ENCODE data around the gene FBLN2. TPM values are rescaled to one million over a fixed set of nuclear protein-coding genes. Genes with fewer than 3 reads are reported as not detected.

The FBLN2 gene
- total RNA-seq, 1 experiment from 2014 or later, result 0.39 TPM

- TF ChIP-seq POLR2A (IDR thresholded peaks at IDR 0.05; ENCODE audit: borderline replicate concordance, extremely low read depth, insufficient read depth, insufficient read length) (no peak), CEBPB (IDR thresholded peaks at IDR 0.05; ENCODE audit: low read depth) (no peak), ZBTB33 (IDR thresholded peaks at IDR 0.05; ENCODE audit: extremely low read depth, insufficient replicate concordance, low read length) (no peak)
These were observed 40.4 kb upstream of the FBLN2 start (continued) for GRCh38 chr3:13508496-13508895.

DNA sequence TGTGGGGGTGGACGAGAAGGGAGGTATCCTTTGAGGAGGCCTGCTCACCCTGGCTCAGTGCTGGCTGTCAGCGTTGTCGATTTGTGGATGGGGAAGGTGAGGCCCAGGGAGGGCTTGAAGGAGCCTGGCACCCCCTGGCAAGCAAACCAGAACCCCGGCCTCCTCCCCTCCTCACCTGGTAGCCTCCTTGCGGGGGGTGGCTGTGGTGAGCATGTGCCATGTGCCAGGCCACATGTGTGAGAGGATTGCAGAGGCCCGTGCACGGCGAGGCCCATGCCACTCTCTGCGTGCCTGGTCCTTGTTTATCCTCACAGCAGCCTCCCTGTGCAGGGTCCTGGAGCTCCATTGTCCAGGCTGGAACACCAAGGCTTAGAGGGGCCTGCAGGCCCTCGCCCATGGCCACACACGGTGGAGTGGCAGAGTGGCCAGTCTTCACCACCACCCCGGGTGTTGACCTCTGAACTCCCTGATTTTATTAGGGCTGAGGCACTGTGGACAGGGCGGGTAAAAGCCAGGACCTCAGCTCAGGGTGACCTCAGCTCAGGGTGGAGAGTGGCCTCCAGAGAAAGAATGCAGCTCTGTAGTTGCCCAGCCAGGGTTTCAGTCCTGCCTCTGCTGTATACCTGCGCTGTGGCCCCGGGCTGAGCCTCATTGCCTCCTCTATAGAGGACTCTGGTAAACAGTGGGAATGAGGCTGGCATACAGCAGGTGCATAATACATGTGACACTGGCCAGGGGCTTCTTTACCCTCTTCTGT is 39.7 kb upstream of the FBLN2 start:
- Histone ChIP-seq H3K9me2 (ENCODE audit: insufficient read depth) (no peaks in the 10 kb centered on the region), H3K9ac (ENCODE audit: low read length) (no peak overlapping the region), H4K20me1 (ENCODE audit: insufficient read depth) (no peaks in the 10 kb centered on the region), H3K79me2 (ENCODE audit: insufficient read depth, low read length) (no peaks in the 10 kb centered on the region), H3K36me3 (ENCODE audit: control insufficient read depth in 1 of 2, insufficient read depth in 2 of 2, low read length in 2 of 2) (no peaks in the 10 kb centered on the region), H3K4me1 (ENCODE audit: control insufficient read depth in 1 of 2, insufficient read depth in 2 of 2, low read length in 2 of 2) (peaks cover 19 to 20% of the 10 kb centered on the region in 2 experiments), H3K27me3 (ENCODE audit: insufficient read depth, low read length) (no peaks in the 10 kb centered on the region), H3K4me3 (replicated peaks in 1 of 2; ENCODE audit: low read depth in 1 of 2, low read length in 2 of 2) (no peak overlapping the region), H3K27ac (ENCODE audit: low read depth, low read length) (no peak overlapping the region), H3K4me2 (ENCODE audit: low read length) (no peak overlapping the region), H3K9me3 (ENCODE audit: control insufficient read depth in 1 of 2, insufficient read depth in 1 of 2, low read depth in 1 of 2, low read length in 2 of 2) (no peaks in the 10 kb centered on the region), H2AFZ (ENCODE audit: low read depth, low read length, poor library complexity, severe bottlenecking) (no peak overlapping the region)
- RAD21 ChIA-PET (ENCODE audit: low non-redundant PET in 1 of 2, low total read pairs in 2 of 2, uncharacterized antibody in 2 of 2, unreplicated experiment in 2 of 2), result no interaction called here
- POLR2A ChIA-PET, result no interaction called here
- TF ChIP-seq, protein P1, sequence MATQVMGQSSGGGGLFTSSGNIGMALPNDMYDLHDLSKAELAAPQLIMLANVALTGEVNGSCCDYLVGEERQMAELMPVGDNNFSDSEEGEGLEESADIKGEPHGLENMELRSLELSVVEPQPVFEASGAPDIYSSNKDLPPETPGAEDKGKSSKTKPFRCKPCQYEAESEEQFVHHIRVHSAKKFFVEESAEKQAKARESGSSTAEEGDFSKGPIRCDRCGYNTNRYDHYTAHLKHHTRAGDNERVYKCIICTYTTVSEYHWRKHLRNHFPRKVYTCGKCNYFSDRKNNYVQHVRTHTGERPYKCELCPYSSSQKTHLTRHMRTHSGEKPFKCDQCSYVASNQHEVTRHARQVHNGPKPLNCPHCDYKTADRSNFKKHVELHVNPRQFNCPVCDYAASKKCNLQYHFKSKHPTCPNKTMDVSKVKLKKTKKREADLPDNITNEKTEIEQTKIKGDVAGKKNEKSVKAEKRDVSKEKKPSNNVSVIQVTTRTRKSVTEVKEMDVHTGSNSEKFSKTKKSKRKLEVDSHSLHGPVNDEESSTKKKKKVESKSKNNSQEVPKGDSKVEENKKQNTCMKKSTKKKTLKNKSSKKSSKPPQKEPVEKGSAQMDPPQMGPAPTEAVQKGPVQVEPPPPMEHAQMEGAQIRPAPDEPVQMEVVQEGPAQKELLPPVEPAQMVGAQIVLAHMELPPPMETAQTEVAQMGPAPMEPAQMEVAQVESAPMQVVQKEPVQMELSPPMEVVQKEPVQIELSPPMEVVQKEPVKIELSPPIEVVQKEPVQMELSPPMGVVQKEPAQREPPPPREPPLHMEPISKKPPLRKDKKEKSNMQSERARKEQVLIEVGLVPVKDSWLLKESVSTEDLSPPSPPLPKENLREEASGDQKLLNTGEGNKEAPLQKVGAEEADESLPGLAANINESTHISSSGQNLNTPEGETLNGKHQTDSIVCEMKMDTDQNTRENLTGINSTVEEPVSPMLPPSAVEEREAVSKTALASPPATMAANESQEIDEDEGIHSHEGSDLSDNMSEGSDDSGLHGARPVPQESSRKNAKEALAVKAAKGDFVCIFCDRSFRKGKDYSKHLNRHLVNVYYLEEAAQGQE (IDR thresholded peaks at IDR 0.05; ENCODE audit: low read depth), result no peak
- TF ChIP-seq ZBTB33 (IDR thresholded peaks at IDR 0.05; ENCODE audit: extremely low read depth, insufficient replicate concordance, low read length) (no peak), JUND (IDR thresholded peaks at IDR 0.05) (no peak), POLR2A (IDR thresholded peaks at IDR 0.05; ENCODE audit: borderline replicate concordance, extremely low read depth, insufficient read depth, insufficient read length) (no peak), ZFX (IDR thresholded peaks at IDR 0.05) (no peak), YY1 (IDR thresholded peaks at IDR 0.05; ENCODE audit: extremely low read depth, insufficient replicate concordance, low read depth, low read length) (no peak), SP1 (IDR thresholded peaks at IDR 0.05; ENCODE audit: low read depth) (no peak), TCF7L2 (IDR thresholded peaks at IDR 0.05; ENCODE audit: borderline replicate concordance, extremely low read depth, insufficient read depth, insufficient read length) (no peak), SRF (IDR thresholded peaks at IDR 0.05; ENCODE audit: low read depth) (no peak), CBX3 (IDR thresholded peaks at IDR 0.05; ENCODE audit: low read depth) (no peak), SIN3A (IDR thresholded peaks at IDR 0.05; ENCODE audit: low read depth) (no peak), CEBPB (IDR thresholded peaks at IDR 0.05; ENCODE audit: low read depth) (no peak), MAX (IDR thresholded peaks at IDR 0.05) (no peak), ZNF274 (IDR thresholded peaks at IDR 0.05; ENCODE audit: low read depth, low read length) (no peak)
- intact Hi-C loops (cut with micrococcal nuclease), result no loop called here
- no TSS peak for BruUV-seq (replicated peaks)
- DNase-seq (ENCODE audit: low read depth, low spot score) (no peak), ATAC-seq (no peak)
- CTCF ChIA-PET, result interaction anchor here (1.8 kb wide), 1 partner anchor 13 kb away, joined by 4 read pairs; no protein-coding TSS in a partner anchor

All from HCT116 (cell line).